ENCODE measurements around the gene CDH8.

- TF ChIP-seq CTCF (IDR thresholded peaks at IDR 0.05) (no peak), POLR2AphosphoS5 (IDR thresholded peaks at IDR 0.05; ENCODE audit: insufficient read depth in 1 of 2, low read depth in 1 of 2) (no peak)
Observed at GRCh38 chr16:61952841-61953240, 83.4 kb downstream of the CDH8 start.

Measured in vagina (tissue), 2 donors.